GM23338 (cell line): ENCODE data around the gene SEM1. TPM values are rescaled to one million over a fixed set of nuclear protein-coding genes. Genes with fewer than 3 reads are reported as not detected.

Experiments used
- ATAC-seq: fragments of 200-7000 bp; cut with Tn5 transposase; 3 replicates; pipeline ENCODE4 v1.9.1; 2020
- DNase-seq: peaks from one replicate; pipeline ENCODE4 v3.0.0-alpha.2; 2015; ENCODE audit warnings: low spot score
- H2AFZ ChIP-seq: fragments of 200-600 bp; sonication (generic); 2 replicates; pipeline ENCODE4 v1.8.0; 2016; ENCODE audit warnings: antibody characterized with exemption, mild to moderate bottlenecking, moderate library complexity
- H3F3A ChIP-seq: fragments of 200-600 bp; sonication (generic); replicated peaks from 2 replicates; pipeline ENCODE4 v1.8.0; 2017; ENCODE audit warnings: antibody characterized with exemption, mixed run types, low read depth
- H3K27ac ChIP-seq: fragments of 200-600 bp; sonication (generic); 2 replicates; pipeline ENCODE4 v1.6.1; 2016; ENCODE audit warnings: low read depth
- H3K27me3 ChIP-seq: fragments of 200-600 bp; sonication (generic); 2 replicates; pipeline ENCODE4 v1.8.0; 2016; ENCODE audit warnings: mild to moderate bottlenecking, mixed run types, moderate library complexity; ENCODE audit not compliant: insufficient read depth
- H3K36me3 ChIP-seq: fragments of 200-600 bp; sonication (generic); 2 replicates; pipeline ENCODE4 v1.8.0; 2016; ENCODE audit warnings: mild to moderate bottlenecking; ENCODE audit not compliant: insufficient read depth
- H3K4me1 ChIP-seq: fragments of 200-600 bp; sonication (generic); 2 replicates; pipeline ENCODE4 v1.8.0; 2016; ENCODE audit warnings: mild to moderate bottlenecking, moderate library complexity; ENCODE audit not compliant: insufficient read depth
- H3K4me2 ChIP-seq: fragments of 200-600 bp; sonication (generic); 2 replicates; pipeline ENCODE4 v1.7.1; 2017; ENCODE audit warnings: mixed run types
- H3K4me3 ChIP-seq: fragments of 200-600 bp; sonication (generic); 2 replicates; pipeline ENCODE4 v1.6.1; 2016; ENCODE audit warnings: mixed run types
- H3K79me2 ChIP-seq: fragments of 200-600 bp; sonication (generic); replicated peaks from 2 replicates; pipeline ENCODE4 v1.8.0; 2017; ENCODE audit warnings: mild to moderate bottlenecking; ENCODE audit not compliant: insufficient read depth
- H3K9me2 ChIP-seq: fragments of 200-600 bp; sonication (generic); 2 replicates; pipeline ENCODE4 v1.8.0; 2017; ENCODE audit not compliant: insufficient read depth
- H4K20me1 ChIP-seq: fragments of 200-600 bp; sonication (generic); replicated peaks from 2 replicates; pipeline ENCODE4 v1.8.0; 2017; ENCODE audit warnings: mild to moderate bottlenecking; ENCODE audit not compliant: insufficient read depth
- H3K27ac Mint-ChIP-seq: 2 replicates; pipeline ENCODE4 v1.8.0; 2020; ENCODE audit warnings: inconsistent platforms, mild to moderate bottlenecking, moderate library complexity, mixed read lengths
- H3K27me3 Mint-ChIP-seq: 3 replicates; pipeline ENCODE4 v1.8.0; 2022; ENCODE audit warnings: low read depth, mild to moderate bottlenecking, moderate library complexity, mixed read lengths, inconsistent platforms; ENCODE audit not compliant: insufficient read depth, poor library complexity
- H3K36me3 Mint-ChIP-seq: 3 replicates; pipeline ENCODE4 v1.8.0; 2021; ENCODE audit warnings: low read depth, mild to moderate bottlenecking, inconsistent platforms, moderate library complexity, mixed read lengths
- H3K4me1 Mint-ChIP-seq: 3 replicates; pipeline ENCODE4 v1.8.0; 2020; ENCODE audit warnings: mild to moderate bottlenecking, inconsistent platforms, mixed read lengths
- H3K4me3 Mint-ChIP-seq: 3 replicates; pipeline ENCODE4 v1.8.0; 2021; ENCODE audit warnings: moderate library complexity, mild to moderate bottlenecking, inconsistent platforms, mixed read lengths
- H3K9me3 Mint-ChIP-seq: 3 replicates; pipeline ENCODE4 v1.8.0; 2020; ENCODE audit warnings: moderate library complexity, mild to moderate bottlenecking, inconsistent platforms, mixed read lengths
- EZH2 ChIP-seq: fragments of 200-600 bp; sonication (generic); IDR thresholded peaks from one replicate; pipeline ENCODE4 v1.8.0; 2017; ENCODE audit warnings: antibody characterized with exemption, mild to moderate bottlenecking, low read depth; ENCODE audit not compliant: unreplicated experiment
- STAT1 ChIP-seq: IDR thresholded peaks from one replicate; pipeline ENCODE4 v1.6.1; 2016; ENCODE audit warnings: antibody characterized with exemption; ENCODE audit not compliant: unreplicated experiment
- ZNF114 ChIP-seq: fragments of 250-450 bp; sonication (Bioruptor Pico); IDR thresholded peaks from 2 replicates; pipeline ENCODE4 v1.5.0; 2020; ENCODE audit warnings: mild to moderate bottlenecking, moderate library complexity
- ZNF331 ChIP-seq: fragments of 250-450 bp; sonication (Bioruptor Pico); IDR thresholded peaks from 2 replicates; pipeline ENCODE4 v1.5.0; 2020; ENCODE audit warnings: low read depth, mild to moderate bottlenecking, moderate library complexity
- polyA plus RNA-seq: library from polyadenylated mRNA; unstranded; fragments of >200 nt; fragmentation: Nextera tagmentation; extraction: Ambion mirVana; gene quantifications from 2 replicates; pipeline ENCODE4 v1.2.1, GENCODE V29; 2016
- total RNA-seq: library from RNA; depleted of rRNA; stranded (reverse); fragments of >200 nt; shearing (Covaris generic); gene quantifications from 2 replicates; pipeline ENCODE4 v1.2.3, GENCODE V29; 2014
- TF ChIP-seq, protein P1 (sequence below): fragments of 250-450 bp; sonication (Bioruptor Pico); IDR thresholded peaks from 2 replicates; pipeline ENCODE4 v1.5.0; 2020; ENCODE audit warnings: mild to moderate bottlenecking, moderate library complexity
- TF ChIP-seq, protein P2 (sequence below), 2 experiments: fragments of 200-600 bp in 1 of 2; sonication (generic) in 1 of 2; conservative IDR thresholded peaks; 2 replicates each; pipeline versions ENCODE4 v1.5.1 to v1.6.1; 2016 to 2017; ENCODE audit warnings: antibody characterized with exemption in 2 of 2, low read depth in 2 of 2, mild to moderate bottlenecking in 2 of 2, moderate library complexity in 1 of 2

The SEM1 gene
- total and polyA plus RNA-seq, 2 experiments from 2014 or later = 71.7 to 1,042 TPM

DNA sequence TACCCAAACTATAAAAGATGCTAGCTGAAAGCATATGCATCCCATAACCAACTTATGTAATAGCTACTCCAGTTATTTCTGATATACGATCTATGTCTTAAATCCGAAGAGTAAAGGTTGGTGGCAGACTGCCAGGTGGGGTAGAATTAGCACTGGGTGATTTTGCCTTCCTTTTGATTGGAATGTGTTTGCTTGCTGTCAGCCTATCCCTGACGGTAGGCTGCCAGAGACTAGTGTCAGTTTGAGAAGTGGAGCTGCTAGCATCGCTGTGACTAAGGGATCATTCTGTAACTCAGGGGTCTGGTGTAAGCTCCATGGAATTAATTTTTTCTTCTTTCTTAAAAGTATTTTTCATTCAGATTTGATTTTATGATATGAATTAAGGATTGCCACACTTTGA, 9.5 kb upstream of the SEM1 start:
- ATAC-seq (peak; percentile 91), DNase-seq (peak; percentile 63)
- Histone ChIP-seq H3F3A (no peaks in the 10 kb centered on the region), H3K79me2 (no peaks in the 10 kb centered on the region), H4K20me1 (no peaks in the 10 kb centered on the region), H3K36me3 (no peaks in the 10 kb centered on the region), H3K27ac (no peak overlapping the region), H3K4me2 (0 out of 2 replicates have a peak overlapping the region, but pooled peaks have one; percentile 2), H3K4me3 (no peak overlapping the region), H3K9me2 (0 out of 2 replicates have a peak, but pooled peaks cover 6% of the 10 kb centered on the region), H2AFZ (no peak overlapping the region), H3K4me1 (peaks cover 28% of the 10 kb centered on the region), H3K27me3 (no peaks in the 10 kb centered on the region)
- Mint-ChIP-seq H3K9me3 (peaks cover 7% of the 10 kb centered on the region), H3K4me1 (peaks cover 23% of the 10 kb centered on the region), H3K36me3 (no peaks in the 10 kb centered on the region), H3K27ac (no peak overlapping the region), H3K27me3 (no peaks in the 10 kb centered on the region), H3K4me3 (no peak overlapping the region)
- TF ChIP-seq, protein P1, sequence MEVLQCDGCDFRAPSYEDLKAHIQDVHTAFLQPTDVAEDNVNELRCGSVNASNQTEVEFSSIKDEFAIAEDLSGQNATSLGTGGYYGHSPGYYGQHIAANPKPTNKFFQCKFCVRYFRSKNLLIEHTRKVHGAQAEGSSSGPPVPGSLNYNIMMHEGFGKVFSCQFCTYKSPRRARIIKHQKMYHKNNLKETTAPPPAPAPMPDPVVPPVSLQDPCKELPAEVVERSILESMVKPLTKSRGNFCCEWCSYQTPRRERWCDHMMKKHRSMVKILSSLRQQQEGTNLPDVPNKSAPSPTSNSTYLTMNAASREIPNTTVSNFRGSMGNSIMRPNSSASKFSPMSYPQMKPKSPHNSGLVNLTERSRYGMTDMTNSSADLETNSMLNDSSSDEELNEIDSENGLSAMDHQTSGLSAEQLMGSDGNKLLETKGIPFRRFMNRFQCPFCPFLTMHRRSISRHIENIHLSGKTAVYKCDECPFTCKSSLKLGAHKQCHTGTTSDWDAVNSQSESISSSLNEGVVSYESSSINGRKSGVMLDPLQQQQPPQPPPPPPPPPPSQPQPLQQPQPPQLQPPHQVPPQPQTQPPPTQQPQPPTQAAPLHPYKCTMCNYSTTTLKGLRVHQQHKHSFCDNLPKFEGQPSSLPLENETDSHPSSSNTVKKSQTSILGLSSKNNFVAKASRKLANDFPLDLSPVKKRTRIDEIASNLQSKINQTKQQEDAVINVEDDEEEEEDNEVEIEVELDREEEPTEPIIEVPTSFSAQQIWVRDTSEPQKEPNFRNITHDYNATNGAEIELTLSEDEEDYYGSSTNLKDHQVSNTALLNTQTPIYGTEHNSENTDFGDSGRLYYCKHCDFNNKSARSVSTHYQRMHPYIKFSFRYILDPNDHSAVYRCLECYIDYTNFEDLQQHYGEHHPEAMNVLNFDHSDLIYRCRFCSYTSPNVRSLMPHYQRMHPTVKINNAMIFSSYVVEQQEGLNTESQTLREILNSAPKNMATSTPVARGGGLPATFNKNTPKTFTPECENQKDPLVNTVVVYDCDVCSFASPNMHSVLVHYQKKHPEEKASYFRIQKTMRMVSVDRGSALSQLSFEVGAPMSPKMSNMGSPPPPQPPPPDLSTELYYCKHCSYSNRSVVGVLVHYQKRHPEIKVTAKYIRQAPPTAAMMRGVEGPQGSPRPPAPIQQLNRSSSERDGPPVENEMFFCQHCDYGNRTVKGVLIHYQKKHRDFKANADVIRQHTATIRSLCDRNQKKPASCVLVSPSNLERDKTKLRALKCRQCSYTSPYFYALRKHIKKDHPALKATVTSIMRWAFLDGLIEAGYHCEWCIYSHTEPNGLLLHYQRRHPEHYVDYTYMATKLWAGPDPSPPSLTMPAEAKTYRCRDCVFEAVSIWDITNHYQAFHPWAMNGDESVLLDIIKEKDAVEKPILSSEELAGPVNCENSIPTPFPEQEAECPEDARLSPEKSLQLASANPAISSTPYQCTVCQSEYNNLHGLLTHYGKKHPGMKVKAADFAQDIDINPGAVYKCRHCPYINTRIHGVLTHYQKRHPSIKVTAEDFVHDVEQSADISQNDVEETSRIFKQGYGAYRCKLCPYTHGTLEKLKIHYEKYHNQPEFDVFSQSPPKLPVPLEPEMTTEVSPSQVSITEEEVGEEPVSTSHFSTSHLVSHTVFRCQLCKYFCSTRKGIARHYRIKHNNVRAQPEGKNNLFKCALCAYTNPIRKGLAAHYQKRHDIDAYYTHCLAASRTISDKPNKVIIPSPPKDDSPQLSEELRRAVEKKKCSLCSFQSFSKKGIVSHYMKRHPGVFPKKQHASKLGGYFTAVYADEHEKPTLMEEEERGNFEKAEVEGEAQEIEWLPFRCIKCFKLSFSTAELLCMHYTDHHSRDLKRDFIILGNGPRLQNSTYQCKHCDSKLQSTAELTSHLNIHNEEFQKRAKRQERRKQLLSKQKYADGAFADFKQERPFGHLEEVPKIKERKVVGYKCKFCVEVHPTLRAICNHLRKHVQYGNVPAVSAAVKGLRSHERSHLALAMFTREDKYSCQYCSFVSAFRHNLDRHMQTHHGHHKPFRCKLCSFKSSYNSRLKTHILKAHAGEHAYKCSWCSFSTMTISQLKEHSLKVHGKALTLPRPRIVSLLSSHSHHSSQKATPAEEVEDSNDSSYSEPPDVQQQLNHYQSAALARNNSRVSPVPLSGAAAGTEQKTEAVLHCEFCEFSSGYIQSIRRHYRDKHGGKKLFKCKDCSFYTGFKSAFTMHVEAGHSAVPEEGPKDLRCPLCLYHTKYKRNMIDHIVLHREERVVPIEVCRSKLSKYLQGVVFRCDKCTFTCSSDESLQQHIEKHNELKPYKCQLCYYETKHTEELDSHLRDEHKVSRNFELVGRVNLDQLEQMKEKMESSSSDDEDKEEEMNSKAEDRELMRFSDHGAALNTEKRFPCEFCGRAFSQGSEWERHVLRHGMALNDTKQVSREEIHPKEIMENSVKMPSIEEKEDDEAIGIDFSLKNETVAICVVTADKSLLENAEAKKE = no peak
- TF ChIP-seq ZNF331 (no peak), STAT1 (no peak), ZNF114 (no peak), EZH2 (no peak)
- TF ChIP-seq, protein P2, sequence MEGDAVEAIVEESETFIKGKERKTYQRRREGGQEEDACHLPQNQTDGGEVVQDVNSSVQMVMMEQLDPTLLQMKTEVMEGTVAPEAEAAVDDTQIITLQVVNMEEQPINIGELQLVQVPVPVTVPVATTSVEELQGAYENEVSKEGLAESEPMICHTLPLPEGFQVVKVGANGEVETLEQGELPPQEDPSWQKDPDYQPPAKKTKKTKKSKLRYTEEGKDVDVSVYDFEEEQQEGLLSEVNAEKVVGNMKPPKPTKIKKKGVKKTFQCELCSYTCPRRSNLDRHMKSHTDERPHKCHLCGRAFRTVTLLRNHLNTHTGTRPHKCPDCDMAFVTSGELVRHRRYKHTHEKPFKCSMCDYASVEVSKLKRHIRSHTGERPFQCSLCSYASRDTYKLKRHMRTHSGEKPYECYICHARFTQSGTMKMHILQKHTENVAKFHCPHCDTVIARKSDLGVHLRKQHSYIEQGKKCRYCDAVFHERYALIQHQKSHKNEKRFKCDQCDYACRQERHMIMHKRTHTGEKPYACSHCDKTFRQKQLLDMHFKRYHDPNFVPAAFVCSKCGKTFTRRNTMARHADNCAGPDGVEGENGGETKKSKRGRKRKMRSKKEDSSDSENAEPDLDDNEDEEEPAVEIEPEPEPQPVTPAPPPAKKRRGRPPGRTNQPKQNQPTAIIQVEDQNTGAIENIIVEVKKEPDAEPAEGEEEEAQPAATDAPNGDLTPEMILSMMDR (conservative IDR thresholded peaks at IDR 0.05; ENCODE audit: low read depth in 2 of 2) = no peak
